ENCODE results near the gene MAP3K14. TPM values are rescaled to one million over a fixed set of nuclear protein-coding genes. Genes with fewer than 3 reads are reported as not detected.

The MAP3K14 gene
- total and polyA plus RNA-seq, 2 of the 4 experiments (the other 2 are of a cell fraction), result 4.1 to 21.7 TPM

- Histone ChIP-seq H4K8ac (ENCODE audit: low read depth in 2 of 2, low read length in 2 of 2) (no peak overlapping the region), H3K14ac (replicated peaks; ENCODE audit: low read depth, low read length) (no peak overlapping the region), H3K9me3 (ENCODE audit: control insufficient read depth, insufficient read depth, low read length) (no peaks in the 10 kb centered on the region), H3K4me2 (ENCODE audit: low read depth, low read length) (no peak overlapping the region), H2BK5ac (ENCODE audit: low read depth, low read length, poor library complexity, severe bottlenecking) (no peak overlapping the region), H3K9me1 (ENCODE audit: insufficient read depth, low read length) (peaks cover 21% of the 10 kb centered on the region), H2AK9ac (replicated peaks; ENCODE audit: low read depth, low read length, poor library complexity) (no peak overlapping the region), H3K4me1 (ENCODE audit: control insufficient read depth, insufficient read depth, low read length) (peaks cover 27% of the 10 kb centered on the region), H2AFZ (replicated peaks; ENCODE audit: low read length, poor library complexity) (no peak overlapping the region), H4K91ac (ENCODE audit: insufficient read depth, low read depth, low read length) (no peak overlapping the region), H3K56ac (ENCODE audit: extremely low read depth, insufficient read depth, low read length) (no peak overlapping the region), H2BK15ac (ENCODE audit: low read depth, low read length) (no peak overlapping the region), H3K23ac (ENCODE audit: low read depth, low read length) (no peak overlapping the region), H3K4ac (ENCODE audit: low read depth, low read length) (no peak overlapping the region), H3K27ac (ENCODE audit: insufficient read depth, low read length) (no peak overlapping the region), H2BK120ac (ENCODE audit: low read depth, low read length) (no peak overlapping the region), H3K18ac (ENCODE audit: low read depth, low read length) (no peak overlapping the region), H3K79me1 (ENCODE audit: low read depth in 1 of 2, low read length in 2 of 2) (peaks cover 0 to 10% of the 10 kb centered on the region in 2 experiments; a peak in 3 of 4 replicates), H3K9ac (ENCODE audit: low read depth, low read length) (no peak overlapping the region), H3K27me3 (ENCODE audit: control insufficient read depth, insufficient read depth, low read length) (no peaks in the 10 kb centered on the region), H3K4me3 (ENCODE audit: insufficient read depth, low read depth, low read length) (no peak overlapping the region), H4K20me1 (ENCODE audit: insufficient read depth, low read length) (no peaks in the 10 kb centered on the region), H2BK20ac (ENCODE audit: low read depth, low read length) (no peak overlapping the region), H2AK5ac (ENCODE audit: low read depth, low read length) (no peak overlapping the region), H4K5ac (ENCODE audit: low read depth, low read length) (no peak overlapping the region), H3K36me3 (ENCODE audit: control insufficient read depth, insufficient read depth, low read length) (peaks cover 2% of the 10 kb centered on the region; the same call in 1 of the 2 replicates)
- dilution Hi-C loops (cut with HindIII; ENCODE audit: low sequenced_read_pairs, unreplicated experiment) (no loop called here), intact Hi-C loops (cut with micrococcal nuclease) (no loop called here), in situ Hi-C loops (cut with MboI; ENCODE audit: low sequenced_read_pairs) (no loop called here)
- 88% methylated on average over 5 of the region's 8 CpGs; no CpG with 5 or more reads in 1 of the 2 experiments for WGBS, 2 experiments (ENCODE audit: extremely low coverage in 2 of 2, insufficient read length in 1 of 2)
- no peak for DNase-seq
- BruUV-seq (replicated peaks), result no TSS peak
- no peak for ATAC-seq (ENCODE audit: low read depth)
- CTCF ChIA-PET, result no interaction called here
- TF ChIP-seq RAD21 (IDR thresholded peaks at IDR 0.05; ENCODE audit: low read length), result no peak
- no peak for TF ChIP-seq MAFK (IDR thresholded peaks at IDR 0.05; ENCODE audit: low read depth, low read length)
- TF ChIP-seq MXI1 (IDR thresholded peaks at IDR 0.05; ENCODE audit: borderline replicate concordance, low read depth, low read length), result no peak
- no peak for TF ChIP-seq USF2 (IDR thresholded peaks at IDR 0.05; ENCODE audit: low read depth, low read length)
- no peak for TF ChIP-seq MAZ (IDR thresholded peaks at IDR 0.05; ENCODE audit: borderline replicate concordance, low read depth, low read length)
- TF ChIP-seq FOS (IDR thresholded peaks at IDR 0.05; ENCODE audit: low read depth, low read length), result no peak
- TF ChIP-seq, protein P1, sequence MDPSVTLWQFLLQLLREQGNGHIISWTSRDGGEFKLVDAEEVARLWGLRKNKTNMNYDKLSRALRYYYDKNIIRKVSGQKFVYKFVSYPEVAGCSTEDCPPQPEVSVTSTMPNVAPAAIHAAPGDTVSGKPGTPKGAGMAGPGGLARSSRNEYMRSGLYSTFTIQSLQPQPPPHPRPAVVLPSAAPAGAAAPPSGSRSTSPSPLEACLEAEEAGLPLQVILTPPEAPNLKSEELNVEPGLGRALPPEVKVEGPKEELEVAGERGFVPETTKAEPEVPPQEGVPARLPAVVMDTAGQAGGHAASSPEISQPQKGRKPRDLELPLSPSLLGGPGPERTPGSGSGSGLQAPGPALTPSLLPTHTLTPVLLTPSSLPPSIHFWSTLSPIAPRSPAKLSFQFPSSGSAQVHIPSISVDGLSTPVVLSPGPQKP (IDR thresholded peaks at IDR 0.05; ENCODE audit: borderline replicate concordance, low read depth, low read length), result no peak
- TF ChIP-seq, protein P2, sequence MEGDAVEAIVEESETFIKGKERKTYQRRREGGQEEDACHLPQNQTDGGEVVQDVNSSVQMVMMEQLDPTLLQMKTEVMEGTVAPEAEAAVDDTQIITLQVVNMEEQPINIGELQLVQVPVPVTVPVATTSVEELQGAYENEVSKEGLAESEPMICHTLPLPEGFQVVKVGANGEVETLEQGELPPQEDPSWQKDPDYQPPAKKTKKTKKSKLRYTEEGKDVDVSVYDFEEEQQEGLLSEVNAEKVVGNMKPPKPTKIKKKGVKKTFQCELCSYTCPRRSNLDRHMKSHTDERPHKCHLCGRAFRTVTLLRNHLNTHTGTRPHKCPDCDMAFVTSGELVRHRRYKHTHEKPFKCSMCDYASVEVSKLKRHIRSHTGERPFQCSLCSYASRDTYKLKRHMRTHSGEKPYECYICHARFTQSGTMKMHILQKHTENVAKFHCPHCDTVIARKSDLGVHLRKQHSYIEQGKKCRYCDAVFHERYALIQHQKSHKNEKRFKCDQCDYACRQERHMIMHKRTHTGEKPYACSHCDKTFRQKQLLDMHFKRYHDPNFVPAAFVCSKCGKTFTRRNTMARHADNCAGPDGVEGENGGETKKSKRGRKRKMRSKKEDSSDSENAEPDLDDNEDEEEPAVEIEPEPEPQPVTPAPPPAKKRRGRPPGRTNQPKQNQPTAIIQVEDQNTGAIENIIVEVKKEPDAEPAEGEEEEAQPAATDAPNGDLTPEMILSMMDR (conservative IDR thresholded peaks at IDR 0.05; ENCODE audit: low read depth, low read length), result no peak
- TF ChIP-seq BHLHE40 (IDR thresholded peaks at IDR 0.05; ENCODE audit: low read depth, low read length), result no peak
- no peak for TF ChIP-seq NFE2L2 (IDR thresholded peaks at IDR 0.05; ENCODE audit: low read depth, low read length)
- POLR2A ChIA-PET (ENCODE audit: unreplicated experiment), result no interaction called here
Measured at GRCh38 chr17:45233423-45233924, 83.3 kb downstream of the MAP3K14 start.
